GM19467 (cell line): ENCODE measurements around the gene COQ3.
"Not testable (repeated sequence)": the region's sequence is repeated elsewhere in the genome, so short reads cannot be mapped to it uniquely, and the experiment has no call there.

Source experiments
- ATAC-seq: cut with Tn5 transposase; IDR thresholded peaks from one replicate; pipeline ENCODE4 v1.9.1; 2021; ENCODE audit warnings: mild to moderate bottlenecking, moderate library complexity; ENCODE audit not compliant: unreplicated experiment

Gene COQ3

DNA sequence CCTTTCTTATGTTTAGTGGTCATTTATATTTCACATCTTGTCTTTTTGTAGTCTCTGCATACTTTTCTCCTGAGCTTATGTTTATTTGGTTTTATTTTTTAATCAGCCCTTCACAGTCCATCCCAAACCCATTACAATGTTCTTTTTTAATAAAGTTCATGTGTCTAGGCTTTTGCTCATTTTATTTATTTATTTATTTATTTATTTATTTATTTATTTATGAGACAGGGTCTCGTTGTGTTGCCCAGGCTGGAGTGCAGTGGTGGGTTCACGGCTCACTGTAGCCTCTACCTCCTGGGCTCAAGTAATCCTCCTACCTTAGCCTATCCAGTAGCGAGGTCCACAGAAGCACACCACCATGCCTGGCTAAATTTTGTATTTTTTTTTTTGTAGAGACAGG is 3.1 kb downstream of the COQ3 start:
- no peak for ATAC-seq

DNA sequence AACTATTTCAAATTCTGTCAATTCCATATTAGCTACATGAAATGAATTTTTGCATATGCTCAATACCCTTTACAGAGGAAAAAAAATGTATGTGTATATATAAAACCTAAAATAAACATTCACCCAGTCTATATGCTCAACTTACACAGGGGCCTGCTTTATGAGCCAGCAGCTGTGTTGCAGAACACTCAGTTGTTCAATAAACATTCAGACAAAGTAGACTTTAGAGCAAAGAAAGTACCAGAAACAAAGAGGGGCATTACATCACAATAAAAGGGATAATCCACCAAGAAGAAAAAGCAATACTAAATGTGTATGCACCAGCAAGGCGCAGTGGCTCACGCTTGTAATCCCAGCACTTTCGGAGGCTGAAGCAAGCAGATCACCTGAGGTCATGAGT is 9.5 kb downstream of the COQ3 start:
- no peak for ATAC-seq

DNA sequence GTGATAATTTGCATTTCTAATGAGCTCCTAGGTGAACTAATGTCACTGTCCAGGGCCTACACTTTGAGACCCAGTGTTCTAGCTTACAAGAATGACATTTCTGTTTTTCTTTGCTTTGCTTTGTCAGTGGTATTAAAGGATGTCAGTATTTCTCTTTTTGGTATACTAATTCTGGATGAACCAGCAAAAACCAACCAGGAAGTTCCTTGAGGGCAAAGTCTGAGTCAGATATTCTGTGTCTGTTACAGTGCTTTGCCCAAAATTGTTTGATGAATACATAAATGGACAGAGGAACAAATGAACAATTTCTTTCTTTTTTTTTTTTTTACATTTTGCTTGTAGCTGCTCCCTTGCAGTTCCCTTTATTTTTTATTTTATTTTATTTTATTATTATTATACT is 15.4 kb downstream of the COQ3 start:
- ATAC-seq: no peak

DNA sequence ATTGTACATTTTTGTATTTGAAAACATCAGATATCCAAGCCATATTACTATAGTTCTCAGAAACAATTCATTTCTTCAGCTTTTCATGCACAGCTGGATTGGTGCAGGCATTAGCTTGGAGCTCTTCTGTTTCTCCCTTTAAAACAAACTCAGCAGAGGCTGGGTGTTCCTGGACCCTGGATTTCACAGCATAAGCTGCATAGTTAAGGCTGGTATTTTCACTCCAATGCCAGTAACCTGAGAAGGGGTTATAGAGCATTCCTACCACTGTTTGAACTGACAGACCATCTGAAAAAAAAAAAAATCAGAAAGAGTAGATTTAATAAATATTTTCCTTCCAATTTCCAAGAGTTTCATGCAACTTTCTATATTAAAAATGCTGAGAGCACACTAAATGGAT is 24.5 kb downstream of the COQ3 start:
- ATAC-seq: no peak

- no peak for ATAC-seq
Measured at GRCh38 chr6:99366852-99367251, 27.1 kb downstream of the COQ3 start.

DNA sequence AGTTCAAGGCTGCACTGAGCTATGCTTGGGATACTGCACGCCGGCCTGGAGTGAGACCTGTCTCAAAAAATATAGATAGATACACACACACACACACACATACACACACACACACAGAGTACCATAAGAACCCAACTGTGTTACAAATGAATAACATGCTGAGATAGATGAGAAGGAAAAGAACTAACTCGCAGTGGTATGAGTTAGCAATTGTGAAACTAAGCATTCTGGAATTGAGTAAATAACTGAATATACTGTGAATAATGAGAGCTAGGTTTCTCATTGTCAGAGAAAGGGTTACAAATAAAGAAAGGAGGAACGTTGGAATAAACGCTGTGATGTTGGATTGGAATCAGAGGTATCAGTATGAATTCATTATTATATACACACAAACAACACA is 30.0 kb downstream of the COQ3 start:
- ATAC-seq: peak; percentile 87

- no peak for ATAC-seq
Measured at GRCh38 chr6:99362678-99363268, 31.2 kb downstream of the COQ3 start.

GRCh38 chr6:99359800-99360199 is 34.2 kb downstream of the COQ3 start:
- no peak for ATAC-seq

GRCh38 chr6:99356641-99357040 is 37.4 kb downstream of the COQ3 start:
- ATAC-seq: no peak

GRCh38 chr6:99354983-99355382 is 39.0 kb downstream of the COQ3 start:
- ATAC-seq: no peak

- no peak for ATAC-seq
Measured at GRCh38 chr6:99353126-99353525, 40.9 kb downstream of the COQ3 start.

- ATAC-seq: no peak
Measured at GRCh38 chr6:99350573-99350972, 43.4 kb downstream of the COQ3 start.

DNA sequence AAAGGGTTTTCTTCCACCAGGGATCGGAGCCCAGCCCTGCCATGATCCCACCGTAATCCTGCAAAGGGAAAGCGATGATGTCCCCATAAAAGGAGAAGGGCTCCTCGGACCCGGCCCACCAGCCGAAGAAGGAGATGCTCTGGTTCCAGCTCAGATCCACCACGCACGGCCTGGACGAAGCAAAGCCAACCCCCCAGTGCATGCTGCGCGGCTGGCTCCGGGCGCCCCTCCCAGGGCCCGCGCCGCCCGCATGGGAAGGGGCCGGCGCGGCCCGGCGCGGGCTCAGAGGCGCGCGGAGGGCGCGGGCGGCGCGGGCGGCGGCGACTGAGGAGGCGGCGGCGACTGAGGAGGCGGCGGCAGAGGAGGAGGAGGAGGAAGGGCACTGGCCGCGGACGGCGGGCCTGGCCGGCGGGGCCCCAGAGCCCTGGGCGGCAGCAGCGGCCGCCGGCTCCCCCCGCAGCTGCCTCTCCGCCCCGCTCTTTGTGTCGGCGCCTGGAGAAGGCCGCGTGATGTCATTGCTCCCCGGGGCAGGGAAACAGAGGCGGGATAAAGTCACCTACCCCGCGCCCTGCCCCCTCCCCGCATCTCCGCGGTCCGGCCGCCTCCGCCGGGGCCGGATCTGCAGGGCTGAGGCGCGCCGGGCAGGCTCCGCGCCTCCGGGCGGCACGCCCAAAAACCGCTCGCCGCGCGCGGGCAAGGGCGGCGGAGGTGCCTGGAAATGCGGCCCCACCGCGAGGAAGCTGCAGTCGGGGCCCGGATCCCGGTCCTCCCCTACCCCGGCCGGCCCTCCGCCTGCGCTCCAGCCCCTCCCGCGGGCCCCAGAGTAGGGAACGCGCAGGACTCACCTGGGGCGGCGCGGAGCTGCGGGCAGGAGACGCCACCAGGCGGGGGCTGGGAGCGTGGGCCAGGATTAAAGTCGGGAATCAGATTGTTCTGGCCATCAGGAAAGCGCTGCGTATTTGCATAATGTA is 44.5 kb downstream of the COQ3 start, which contains the start of gene FAXC:
Gene FAXC, minus strand, starts transcription at position 504 of the 971 bp plus-strand sequence. Its CDS starts 302 bp downstream, at position 202.
- ATAC-seq: peak; percentile 49

- ATAC-seq: no peak
Measured at GRCh38 chr6:99348288-99349170, 45.5 kb downstream of the COQ3 start.

DNA sequence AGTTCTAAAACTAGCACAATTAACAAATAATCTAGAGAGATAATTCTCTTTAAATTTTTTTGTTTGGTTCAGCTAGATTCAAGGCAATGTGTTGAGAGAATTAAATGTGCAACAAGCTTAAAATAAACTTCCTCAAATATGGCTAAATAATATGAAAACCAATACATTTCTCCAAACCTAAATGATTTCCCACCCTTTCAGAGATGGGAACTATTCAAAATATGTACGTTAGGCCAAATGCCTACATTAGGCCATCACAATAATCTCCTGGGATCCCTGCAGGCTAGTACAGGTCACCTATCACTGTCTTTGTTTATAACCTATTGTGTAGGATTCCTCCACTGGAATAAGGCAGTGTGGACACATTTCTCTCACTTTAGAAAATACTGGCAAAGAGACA is 46.2 kb downstream of the COQ3 start:
- no peak for ATAC-seq

GRCh38 chr6:99346595-99346994 is 47.4 kb downstream of the COQ3 start:
- ATAC-seq: no peak

DNA sequence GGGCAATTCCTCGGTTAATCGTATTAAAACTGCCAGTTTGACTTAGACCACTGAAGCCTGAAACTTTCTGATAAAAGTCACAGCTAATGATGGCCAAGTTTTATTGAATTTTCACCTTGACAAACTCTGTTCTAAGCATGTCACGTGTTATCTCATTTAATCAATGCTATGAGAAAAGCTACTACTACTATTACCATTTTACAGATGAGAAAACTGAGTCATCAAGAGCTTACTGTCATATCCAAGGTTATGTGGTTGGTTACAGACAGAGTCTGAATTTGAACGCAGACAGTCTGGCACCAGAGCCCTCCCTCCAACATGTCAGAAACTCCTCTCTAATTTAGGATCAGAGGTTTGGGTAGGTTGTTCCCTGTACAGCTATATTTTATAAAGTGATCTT is 48.8 kb downstream of the COQ3 start:
- no peak for ATAC-seq

DNA sequence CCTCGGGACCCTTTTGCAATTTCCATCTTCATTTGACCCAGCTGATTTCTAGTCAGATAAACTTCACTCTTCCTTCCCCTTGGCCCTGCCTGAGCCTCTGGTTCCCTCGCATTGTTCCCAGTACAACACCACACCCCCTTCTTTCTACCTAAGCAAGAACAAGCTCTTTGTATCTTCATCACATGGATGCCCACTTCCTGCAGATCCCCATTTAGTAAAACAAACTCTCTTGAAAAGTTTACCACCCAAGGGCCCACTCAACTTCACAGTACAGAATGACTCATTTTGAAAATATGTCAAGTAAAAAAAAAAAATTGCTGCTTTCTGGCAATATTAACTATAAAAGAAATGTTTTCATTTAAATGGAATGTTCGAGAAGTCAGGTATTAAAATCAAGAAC is 49.7 kb downstream of the COQ3 start:
- no peak for ATAC-seq

DNA sequence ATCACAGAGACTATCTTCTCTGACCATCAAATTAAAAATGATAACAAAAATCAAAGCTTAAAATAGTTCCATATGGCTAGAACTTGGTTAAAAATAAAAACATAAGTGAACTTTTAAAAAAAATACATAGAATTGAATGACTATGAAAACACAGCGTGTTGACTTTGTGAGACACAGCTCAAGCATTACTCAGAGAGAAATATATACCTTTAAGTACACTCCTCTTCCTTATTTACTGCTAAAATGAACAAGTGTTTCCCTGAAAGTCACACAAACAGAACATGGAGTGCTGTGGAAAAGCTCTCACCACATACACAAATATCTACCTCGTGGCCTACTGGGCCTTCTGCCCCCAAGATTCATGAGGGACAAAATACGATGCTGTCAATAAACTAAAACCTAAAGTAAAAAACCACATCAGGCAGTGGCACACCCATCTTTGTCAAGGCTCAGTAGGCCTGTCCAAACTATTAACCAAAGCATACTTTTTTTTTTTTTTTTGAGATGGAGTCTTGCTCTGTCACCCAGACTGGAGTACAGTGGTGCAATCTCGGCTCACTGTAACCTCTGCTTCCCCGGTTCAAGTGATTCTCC is 52.0 kb downstream of the COQ3 start:
- ATAC-seq: no peak

DNA sequence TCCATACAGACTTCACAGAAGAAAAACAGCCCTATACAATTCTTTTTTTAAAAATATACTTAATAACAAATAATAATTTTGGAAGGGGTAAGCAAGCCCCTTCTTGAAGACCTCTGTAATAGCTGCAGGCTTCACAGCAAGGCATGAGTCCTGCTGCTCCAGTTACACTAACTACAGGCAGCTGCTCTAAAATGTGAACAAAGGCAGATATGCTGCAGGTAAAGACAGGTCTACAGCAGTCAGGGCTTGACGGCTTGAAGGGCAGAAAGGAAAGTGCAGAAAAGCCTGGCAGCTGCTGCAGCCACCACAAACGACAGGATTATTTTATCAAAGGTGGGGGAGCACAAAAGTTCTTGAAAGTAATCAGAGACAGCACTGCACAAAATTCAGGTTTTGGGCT is 55.8 kb downstream of the COQ3 start:
- no peak for ATAC-seq

- ATAC-seq: not testable (repeated sequence)
Measured at GRCh38 chr6:99335298-99335697, 58.7 kb downstream of the COQ3 start.
